Lower leg skin (tissue), 4 donors: ENCODE results near the gene B4GALT2. TPM values are rescaled to one million over a fixed set of nuclear protein-coding genes. Genes with fewer than 3 reads are reported as not detected.

ENCODE experiments used
- DNase-seq, 2 donors: peaks; one replicate each; pipeline ENCODE4 v3.0.0-alpha.2; 2019; ENCODE audit warnings: low spot score in 2 of 2
- H3K4me3 ChIP-seq: fragments of 200-600 bp; sonication (generic); 2 replicates; pipeline ENCODE4 v1.5.1; 2017; ENCODE audit warnings: mild to moderate bottlenecking, low read depth; ENCODE audit not compliant: poor library complexity, severe bottlenecking
- CTCF ChIP-seq, 3 donors: fragments of 450-650 bp; IDR thresholded peaks; one replicate each; pipeline ENCODE4 v1.5.1; 2016; ENCODE audit warnings: antibody characterized with exemption in 3 of 3, mild to moderate bottlenecking in 3 of 3, moderate library complexity in 2 of 3
- POLR2A ChIP-seq, 2 donors: fragments of 450-650 bp; IDR thresholded peaks; one replicate each; pipeline ENCODE4 v1.6.1; 2016 to 2017; ENCODE audit warnings: antibody characterized with exemption in 2 of 2, mild to moderate bottlenecking in 1 of 2, moderate library complexity in 1 of 2
- WGBS, 2 donors: methylation state at CpG; one replicate each; pipeline ENCODE4 v1.1.5; 2018; 5-methylcytosine and 5-hydroxymethylcytosine counted together
- intact Hi-C: fragments of 100-400 bp; cut with DNase I; formaldehyde crosslinking; loops from one replicate; pipeline ENCODE4 v1.15.0; 2023; ENCODE audit warnings: low total_unique reads
- total RNA-seq, 4 donors: library from RNA; depleted of rRNA; stranded (reverse); fragments of >200 nt; gene quantifications; one replicate each; pipeline ENCODE4 v1.1.0, GENCODE V29; 2016

The B4GALT2 gene
- total RNA-seq, 4 donors from 2014 or later = 21.6 to 50.5 (median 30.3) TPM

GRCh38 chr1:43991476-43992231 is 12.6 kb downstream of the B4GALT2 start, which contains the start of gene CCDC24:
TSS of gene CCDC24 (plus strand) at chr1:43991599. CDS start at chr1:43991879, 280 bp downstream.
- H3K4me3 ChIP-seq = peak within 1 kb of the TSS; percentile 26
- intact Hi-C loops = no loop called here
- WGBS, 2 donors = 0 to 3% methylated on average over 26 to 64 of the region's 66 CpGs
- TF ChIP-seq CTCF (IDR thresholded peaks at IDR 0.05) = no peak
- no peak for TF ChIP-seq POLR2A (IDR thresholded peaks at IDR 0.05)
- peak; percentile 76 to 97 for DNase-seq

DNA sequence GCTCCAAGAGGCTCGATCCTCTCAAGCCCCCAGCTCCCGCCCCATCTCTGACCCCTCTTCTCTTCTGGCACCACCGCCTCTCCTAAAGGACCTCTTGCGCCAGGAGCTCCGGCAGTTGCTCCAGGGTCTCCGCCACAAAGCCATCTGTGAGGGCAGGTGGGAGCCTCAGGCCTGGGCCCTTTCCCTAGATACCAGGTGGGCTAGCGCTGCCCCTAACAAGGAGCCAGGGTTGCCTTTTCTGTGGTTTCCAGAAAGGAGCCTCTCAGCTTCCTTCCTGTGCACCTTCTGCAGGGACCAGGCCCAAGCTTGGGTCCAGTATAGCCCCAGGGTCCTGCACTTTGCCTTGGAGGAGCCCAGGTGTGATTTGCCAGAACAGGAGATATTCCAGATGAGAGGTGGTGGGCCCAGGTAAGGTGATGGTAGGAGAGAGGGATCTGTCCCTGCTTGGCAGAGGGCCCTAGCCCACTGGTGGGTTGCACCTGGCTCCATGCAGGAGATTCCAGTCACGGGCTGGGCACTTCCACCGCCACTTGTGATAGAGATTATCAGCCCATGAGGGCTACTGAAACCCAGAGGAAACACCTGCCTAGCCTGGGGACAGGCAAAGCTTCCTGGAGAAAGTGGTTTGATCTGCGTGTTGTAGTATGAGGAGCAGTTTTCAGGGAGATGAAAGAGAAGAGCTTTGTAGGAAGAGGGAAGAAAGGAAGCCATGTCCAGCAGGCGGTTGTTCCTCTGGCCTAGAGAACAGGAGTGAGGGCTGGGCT is 13.4 kb downstream of the B4GALT2 start:
- intact Hi-C loops = no loop called here
- H3K4me3 ChIP-seq = no peak overlapping the region
- WGBS, 2 donors = 44 to 46% methylated on average over 11 of the region's 11 CpGs
- DNase-seq = no peak
- TF ChIP-seq CTCF (IDR thresholded peaks at IDR 0.05) (no peak), POLR2A (IDR thresholded peaks at IDR 0.05) (no peak)

GRCh38 chr1:43993206-43993914 is 14.3 kb downstream of the B4GALT2 start:
- TF ChIP-seq POLR2A (IDR thresholded peaks at IDR 0.05) (no peak), CTCF (IDR thresholded peaks at IDR 0.05) (no peak)
- DNase-seq = no peak
- 88 to 93% methylated on average over 9 of the region's 9 CpGs for WGBS, 2 donors
- intact Hi-C loops = no loop called here
- H3K4me3 ChIP-seq = no peak overlapping the region

- 66 to 70% methylated on average over 7 of the region's 7 CpGs for WGBS, 2 donors
- H3K4me3 ChIP-seq = no peak overlapping the region
- no peak for DNase-seq
- intact Hi-C loops = no loop called here
- TF ChIP-seq CTCF (IDR thresholded peaks at IDR 0.05) (no peak), POLR2A (IDR thresholded peaks at IDR 0.05) (no peak)
Observed at GRCh38 chr1:43994071-43994470, 15.1 kb downstream of the B4GALT2 start.

GRCh38 chr1:43994794-43995790 is 16.1 kb downstream of the B4GALT2 start:
- 72 to 78% methylated on average over 15 of the region's 15 CpGs for WGBS, 2 donors
- DNase-seq = no peak
- intact Hi-C loops = no loop called here
- H3K4me3 ChIP-seq = no peak overlapping the region
- no peak for TF ChIP-seq CTCF (IDR thresholded peaks at IDR 0.05)
- TF ChIP-seq POLR2A (IDR thresholded peaks at IDR 0.05) = no peak
